IPS DF 4.7 (cell line): ENCODE measurements around the gene DSCAML1.

Experiments
- DNase-seq: peaks from one replicate; pipeline ENCODE4 v3.0.0-alpha.2; 2013; ENCODE audit warnings: low spot score; ENCODE audit errors: extremely low read depth

Gene DSCAML1

GRCh38 chr11:117795638-117796455 is 1.2 kb downstream of the DSCAML1 start:
- DNase-seq: no peak

DNA sequence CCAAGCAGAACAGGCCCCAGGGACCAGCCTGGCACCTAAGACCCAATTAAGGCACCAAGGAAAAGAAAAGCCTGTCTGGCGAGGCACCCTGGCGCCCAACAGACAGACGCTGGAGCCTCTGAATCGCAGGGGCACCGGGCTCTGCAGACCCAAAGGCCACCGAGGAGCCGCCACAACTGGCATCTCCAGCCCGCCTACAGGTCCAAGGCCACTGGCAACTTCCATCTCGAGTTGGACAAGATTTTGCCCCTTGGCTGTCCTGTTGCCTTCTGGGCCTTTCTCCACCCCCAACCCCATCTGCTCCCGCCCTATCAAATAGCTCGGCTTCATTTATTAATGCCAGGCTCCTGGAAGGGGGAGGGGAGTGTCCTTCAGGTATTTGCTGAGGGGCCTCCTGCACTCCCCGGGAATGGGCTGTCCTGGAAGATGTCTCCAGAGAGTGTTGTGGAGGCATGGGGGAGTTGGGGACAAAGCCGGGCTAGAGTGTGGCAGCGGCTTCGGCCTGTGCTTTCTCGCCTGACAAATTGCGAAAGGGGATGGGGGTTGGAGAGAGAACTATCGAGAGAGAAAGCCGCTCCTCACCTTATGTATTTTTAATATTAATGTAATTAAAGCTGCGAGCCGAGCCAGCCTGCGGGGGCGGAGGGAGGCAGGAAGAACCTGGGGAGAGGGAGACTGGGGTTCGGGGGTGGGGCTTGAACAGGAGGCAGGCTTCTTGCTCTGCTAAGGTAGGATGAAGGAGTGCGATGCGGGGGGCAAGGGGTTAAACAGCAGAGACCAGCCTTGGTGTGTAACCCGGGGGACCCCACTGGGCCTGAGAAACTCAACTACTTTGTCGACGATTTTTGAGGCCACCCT is 2.0 kb downstream of the DSCAML1 start:
- no peak for DNase-seq

- no peak for DNase-seq
These were observed 2.9 kb downstream of the DSCAML1 start for GRCh38 chr11:117794135-117794534.

- no peak for DNase-seq
These were observed 3.4 kb downstream of the DSCAML1 start for GRCh38 chr11:117793583-117793982.

GRCh38 chr11:117792992-117793391 is 4.0 kb downstream of the DSCAML1 start:
- no peak for DNase-seq

- DNase-seq: no peak
These were observed 4.8 kb downstream of the DSCAML1 start for GRCh38 chr11:117792241-117792640.

DNA sequence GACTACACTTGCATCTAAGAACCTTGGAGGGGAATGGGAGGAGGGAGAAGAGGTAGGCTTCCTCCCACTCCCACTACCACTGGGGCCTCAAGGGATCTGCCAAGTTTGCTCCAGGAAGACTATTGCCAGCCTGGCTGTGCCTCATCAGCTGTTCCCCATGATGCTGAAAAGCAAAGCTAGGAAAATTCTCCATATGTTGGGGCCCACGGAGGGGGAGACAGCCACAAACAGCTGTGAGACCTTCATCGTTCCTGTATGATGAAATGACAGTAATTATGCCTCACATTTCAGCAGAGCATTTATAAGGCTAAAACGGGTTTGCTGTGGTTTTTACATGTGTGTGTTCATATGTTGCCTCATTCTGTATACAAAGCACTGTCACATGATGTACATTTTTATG is 6.7 kb downstream of the DSCAML1 start:
- DNase-seq: no peak

- no peak for DNase-seq
These were observed 7.8 kb downstream of the DSCAML1 start for GRCh38 chr11:117789241-117789640.

GRCh38 chr11:117786135-117786870 is 10.7 kb downstream of the DSCAML1 start:
- DNase-seq: no peak

GRCh38 chr11:117782101-117782500 is 14.9 kb downstream of the DSCAML1 start:
- no peak for DNase-seq

GRCh38 chr11:117781627-117782026 is 15.4 kb downstream of the DSCAML1 start:
- DNase-seq: no peak

DNA sequence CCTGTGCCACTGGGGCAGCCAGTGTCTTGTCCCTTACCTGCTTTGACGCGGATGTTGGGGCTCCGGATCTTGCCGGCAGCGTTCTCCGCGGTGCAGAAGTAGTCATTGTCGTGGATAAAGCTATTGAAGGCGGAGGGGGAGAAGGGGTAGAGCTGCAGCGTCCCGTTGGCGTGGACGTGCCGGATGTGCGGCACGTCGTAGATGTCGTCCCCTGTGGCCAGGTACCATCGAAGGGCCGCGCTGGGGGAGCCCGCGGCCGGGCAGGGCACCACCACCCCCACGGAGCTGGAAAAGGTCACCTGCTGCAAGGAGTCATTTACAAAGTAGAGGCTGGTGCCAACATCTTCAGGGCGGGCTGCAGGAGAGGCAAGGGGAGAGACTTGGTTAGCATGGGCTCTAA is 16.6 kb downstream of the DSCAML1 start:
- DNase-seq: no peak

GRCh38 chr11:117774553-117774952 is 22.5 kb downstream of the DSCAML1 start:
- no peak for DNase-seq

GRCh38 chr11:117772360-117772759 is 24.7 kb downstream of the DSCAML1 start:
- no peak for DNase-seq

DNA sequence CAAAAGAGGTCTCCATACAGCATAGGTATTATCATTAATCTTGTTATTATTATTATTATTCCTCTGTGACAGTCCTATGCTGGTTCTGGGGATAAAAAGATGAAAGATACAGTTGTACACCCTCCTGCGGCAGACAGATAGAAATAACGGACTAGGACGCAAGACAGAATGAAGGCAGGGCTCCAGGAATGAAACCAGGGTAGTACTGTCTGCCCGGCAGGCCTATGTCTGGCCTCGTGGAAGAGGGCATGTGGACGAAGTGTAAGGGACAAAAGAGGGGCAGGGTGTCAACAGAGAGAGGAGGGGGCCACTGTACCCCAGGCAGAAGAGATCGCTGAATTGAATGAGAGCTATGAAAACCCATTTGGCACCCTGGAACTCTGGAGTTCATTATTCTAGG is 25.2 kb downstream of the DSCAML1 start:
- no peak for DNase-seq

- no peak for DNase-seq
These were observed 25.8 kb downstream of the DSCAML1 start for GRCh38 chr11:117771197-117771596.

GRCh38 chr11:117770061-117770460 is 27.0 kb downstream of the DSCAML1 start:
- no peak for DNase-seq

DNA sequence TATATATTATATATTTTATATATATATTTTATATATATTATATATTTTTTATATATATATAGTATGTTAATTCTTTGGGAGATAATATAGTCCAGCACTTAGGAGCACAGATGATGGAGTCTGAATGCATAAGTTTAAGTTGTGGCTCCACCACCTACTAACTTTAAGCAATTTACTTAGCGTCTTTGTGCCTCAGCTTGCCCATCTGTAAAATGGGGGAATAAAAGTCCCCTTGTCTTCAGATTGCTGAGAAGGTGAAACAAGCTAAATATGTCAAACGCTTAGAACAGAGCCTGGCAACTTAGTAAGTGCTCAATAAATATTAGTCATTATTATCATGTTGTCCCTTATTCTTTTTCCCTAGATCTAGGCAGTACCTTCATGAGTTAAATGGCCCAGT is 27.5 kb downstream of the DSCAML1 start:
- DNase-seq: no peak

GRCh38 chr11:117768506-117768905 is 28.5 kb downstream of the DSCAML1 start:
- no peak for DNase-seq

- DNase-seq: no peak
These were observed 29.9 kb downstream of the DSCAML1 start for GRCh38 chr11:117767071-117767470.

DNA sequence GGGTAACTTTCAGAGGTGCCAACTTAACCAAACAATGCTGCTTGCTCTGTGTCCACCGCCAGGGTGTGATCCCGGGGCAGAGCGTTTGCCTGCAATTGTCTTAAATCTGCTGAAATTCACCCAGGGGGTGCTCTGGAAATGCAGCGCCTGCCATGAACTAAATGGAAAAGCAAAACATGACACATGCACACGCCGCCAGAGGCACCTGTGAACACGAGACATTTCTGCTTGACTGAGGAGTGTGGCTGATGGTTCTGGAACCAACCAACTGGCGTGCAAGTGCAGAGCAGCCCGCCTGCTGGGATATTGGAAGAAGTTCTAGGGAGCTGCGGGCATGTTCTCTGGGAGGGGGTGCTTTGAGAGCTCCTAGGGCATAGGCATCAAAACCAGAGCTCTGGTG is 30.4 kb downstream of the DSCAML1 start:
- no peak for DNase-seq

- DNase-seq: no peak
These were observed 31.0 kb downstream of the DSCAML1 start for GRCh38 chr11:117766026-117766425.
